ENCODE measurements around the gene BORCS5.

Gene BORCS5

GRCh38 chr12:12518919-12519318 is 162.0 kb downstream of the BORCS5 start:
- Histone ChIP-seq H3F3A (ENCODE audit: insufficient read depth, low read length) (no peaks in the 10 kb centered on the region), H3K27ac (ENCODE audit: low read length) (no peak overlapping the region), H3K4me3 (ENCODE audit: low read length) (no peak overlapping the region), H3K9me3 (replicated peaks; ENCODE audit: insufficient read depth, low read length) (no peaks in the 10 kb centered on the region), H3K27me3 (replicated peaks; ENCODE audit: insufficient read depth, low read length) (no peaks in the 10 kb centered on the region), H3K9ac (ENCODE audit: low read length) (no peak overlapping the region), H2AFZ (ENCODE audit: low read length) (no peak overlapping the region), H3K4me2 (ENCODE audit: low read depth, low read length) (no peak overlapping the region), H4K20me1 (ENCODE audit: insufficient read depth, low read length) (no peaks in the 10 kb centered on the region), H3K36me3 (replicated peaks; ENCODE audit: insufficient read depth, low read length) (no peaks in the 10 kb centered on the region), H3K4me1 (ENCODE audit: low read length) (no peaks in the 10 kb centered on the region), H3K79me2 (ENCODE audit: low read length) (no peaks in the 10 kb centered on the region), H3K9me2 (replicated peaks; ENCODE audit: insufficient read depth, low read length) (no peaks in the 10 kb centered on the region)
- no peak for DNase-seq
- no peak for TF ChIP-seq EZH2phosphoT487 (IDR thresholded peaks at IDR 0.05; ENCODE audit: low read length)
- no peak for TF ChIP-seq EZH2 (optimal IDR thresholded peaks at IDR 0.05; ENCODE audit: low read depth, low read length)
- TF ChIP-seq CTCF (IDR thresholded peaks at IDR 0.05; ENCODE audit: low read length): no peak
